Measurements from ENCODE around the gene TLK1.
"Not testable (repeated sequence)": the region's sequence is repeated elsewhere in the genome, so short reads cannot be mapped to it uniquely, and the experiment has no call there.

TLK1 gene

DNA sequence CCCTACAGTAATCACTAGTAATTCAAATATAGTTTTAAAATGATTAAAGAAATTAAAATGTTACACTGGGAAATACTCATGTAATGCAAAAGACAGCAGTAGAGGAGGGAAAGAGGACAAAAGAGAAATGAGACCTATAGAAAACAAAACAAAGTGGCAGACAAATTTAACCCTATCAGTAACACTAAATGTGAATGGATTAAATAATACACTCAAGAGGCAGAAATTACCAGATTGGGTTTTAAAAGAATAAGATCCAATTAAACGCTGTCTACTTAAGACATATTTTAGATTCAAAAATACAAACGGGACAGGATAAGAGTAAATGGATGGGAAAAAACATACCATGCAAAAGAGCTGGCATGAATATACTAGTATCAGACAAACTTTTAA is 17.0 kb downstream of the TLK1 start:
- DNase-seq (ENCODE audit: low read depth in 2 of 2) = no peak

DNA sequence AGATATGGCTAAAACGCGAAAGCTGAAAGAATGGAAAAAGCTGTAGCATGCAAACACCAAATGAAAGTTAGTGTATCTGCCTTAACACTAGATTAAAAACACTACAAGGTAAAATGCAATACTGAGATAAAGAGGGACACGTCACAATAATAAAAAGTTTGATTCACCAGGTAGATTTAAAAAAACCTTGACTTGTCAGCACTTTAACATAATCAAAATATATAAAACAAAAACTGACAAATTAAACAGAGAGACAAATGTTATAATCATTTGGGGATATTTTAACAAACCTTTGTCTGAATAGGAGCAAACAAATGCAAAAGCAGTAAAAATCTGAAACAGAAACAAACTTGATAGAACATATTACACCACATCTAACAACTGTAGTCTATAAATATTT is 18.3 kb downstream of the TLK1 start:
- no peak for DNase-seq (ENCODE audit: low read depth in 2 of 2)

DNA sequence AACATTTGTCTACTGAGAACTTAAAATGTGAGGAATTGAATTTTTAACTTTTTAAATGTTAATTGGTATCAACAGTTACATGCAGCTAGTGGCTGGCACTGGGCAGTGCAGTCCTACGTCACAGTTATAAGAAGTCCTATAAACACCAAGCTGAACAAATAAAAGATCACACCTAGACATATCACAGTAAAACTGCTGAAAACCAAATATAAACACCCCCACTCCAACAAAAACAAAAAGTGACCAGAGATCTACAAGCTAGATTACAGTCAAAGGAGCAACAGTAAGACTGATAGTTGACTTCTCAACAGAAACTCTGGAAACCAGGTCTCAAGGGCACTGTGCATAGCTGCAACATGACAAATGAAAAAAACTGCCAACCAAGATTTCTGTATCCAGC is 19.4 kb downstream of the TLK1 start:
- DNase-seq (ENCODE audit: low read depth in 2 of 2) = no peak

DNA sequence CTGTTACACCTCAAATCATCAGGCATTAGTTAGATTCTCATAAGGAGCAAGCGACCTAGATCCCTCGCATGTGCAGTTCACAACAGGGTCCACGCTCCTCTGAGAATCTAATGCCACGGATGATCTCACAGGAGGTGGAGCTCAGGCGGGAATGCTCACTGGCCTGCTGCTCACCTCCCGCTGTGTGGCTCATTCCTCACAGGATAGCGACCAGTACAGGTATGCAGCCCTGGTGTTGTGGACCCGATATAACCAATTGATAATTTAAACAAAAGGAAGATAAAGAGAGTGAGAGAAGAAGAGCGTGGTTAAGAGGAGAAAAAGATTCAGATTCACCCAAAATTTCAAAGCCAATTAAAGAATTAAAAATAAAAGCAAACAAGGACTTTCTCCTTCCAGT is 20.8 kb downstream of the TLK1 start:
- DNase-seq (ENCODE audit: low read depth in 2 of 2) = no peak

DNA sequence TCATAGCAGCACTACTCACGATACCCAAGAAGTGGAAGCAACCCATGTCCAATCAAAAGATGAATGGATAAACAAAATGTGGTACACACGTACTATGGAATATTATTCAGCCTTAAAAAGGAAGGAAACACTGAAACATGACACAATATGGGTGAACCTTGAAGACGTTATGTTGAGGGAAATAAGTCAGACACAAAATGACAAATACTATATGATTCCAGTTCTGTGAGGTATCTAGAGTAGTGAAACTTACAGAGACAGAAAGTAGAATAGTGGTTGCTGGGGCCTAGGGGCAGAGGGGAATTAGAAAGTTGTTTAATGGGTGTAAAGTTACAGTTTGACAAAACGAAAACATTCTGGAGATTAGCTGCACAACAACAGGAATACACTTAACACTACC is 24.7 kb downstream of the TLK1 start:
- DNase-seq (ENCODE audit: low read depth in 2 of 2) = no peak

DNA sequence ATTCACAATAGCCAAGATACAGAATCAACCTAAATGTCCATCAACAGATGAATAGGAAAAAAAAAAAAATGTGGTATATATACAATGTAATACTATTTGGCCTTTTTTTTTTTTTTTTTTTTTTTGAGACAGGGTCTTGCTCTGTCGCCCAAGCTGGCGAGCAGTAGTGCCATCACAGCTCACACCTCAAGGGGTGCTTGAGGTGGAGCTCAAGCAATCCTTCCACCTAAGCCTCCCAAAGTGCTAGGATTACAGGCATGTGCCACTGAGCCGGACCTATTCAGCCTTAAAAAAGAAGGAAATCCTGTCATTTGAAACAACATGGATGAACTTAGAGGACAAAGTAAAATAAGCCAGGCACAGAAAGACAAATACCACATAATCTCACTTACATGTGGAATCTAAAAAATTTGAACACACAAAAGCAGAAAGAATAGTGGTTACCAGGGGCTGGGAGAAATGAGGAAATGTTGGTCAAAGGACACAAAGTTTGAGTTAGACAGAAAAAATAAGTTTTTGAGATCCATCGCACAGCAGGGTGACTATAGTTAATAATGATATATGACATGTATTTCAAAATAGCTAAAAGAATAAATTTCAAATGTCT is 26.0 kb downstream of the TLK1 start:
- no peak for DNase-seq (ENCODE audit: low read depth in 2 of 2)

DNA sequence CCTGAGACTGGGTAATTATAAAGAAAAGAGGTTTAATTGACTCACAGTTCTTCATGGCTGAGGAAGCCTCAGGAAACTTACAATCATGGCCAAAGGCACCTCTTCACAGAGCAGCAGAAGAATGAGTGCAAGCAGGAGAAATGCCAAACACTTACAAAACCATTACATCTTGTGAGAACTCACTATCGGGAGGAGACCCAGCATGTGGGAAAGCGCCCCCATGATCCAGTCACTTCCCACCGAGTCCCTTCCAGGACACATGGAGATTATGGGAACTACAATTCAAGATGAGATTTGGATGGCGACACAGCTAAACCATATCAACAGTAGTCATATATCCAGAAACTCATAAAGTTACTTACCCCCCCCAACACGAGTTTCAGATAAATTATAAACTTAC is 28.6 kb downstream of the TLK1 start:
- no peak for DNase-seq (ENCODE audit: low read depth in 2 of 2)

DNA sequence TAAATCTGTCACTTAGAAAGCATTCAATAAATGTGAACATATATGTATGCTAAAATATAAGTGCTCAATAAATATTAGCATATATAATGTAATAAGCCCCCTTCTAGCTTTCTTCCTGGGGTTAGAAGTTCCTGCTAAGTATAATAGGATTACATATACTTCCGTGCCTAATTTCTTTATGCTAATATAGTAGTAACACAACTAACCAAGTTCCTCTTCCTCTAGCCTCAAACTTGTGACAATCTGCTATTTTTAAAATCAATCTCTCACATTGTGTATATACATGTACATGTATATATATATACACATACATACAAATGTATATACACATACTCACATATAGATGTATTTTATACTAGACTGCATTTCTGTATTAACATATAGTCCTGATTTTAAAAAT is 32.2 kb downstream of the TLK1 start:
- no peak for DNase-seq (ENCODE audit: low read depth in 2 of 2)

DNA sequence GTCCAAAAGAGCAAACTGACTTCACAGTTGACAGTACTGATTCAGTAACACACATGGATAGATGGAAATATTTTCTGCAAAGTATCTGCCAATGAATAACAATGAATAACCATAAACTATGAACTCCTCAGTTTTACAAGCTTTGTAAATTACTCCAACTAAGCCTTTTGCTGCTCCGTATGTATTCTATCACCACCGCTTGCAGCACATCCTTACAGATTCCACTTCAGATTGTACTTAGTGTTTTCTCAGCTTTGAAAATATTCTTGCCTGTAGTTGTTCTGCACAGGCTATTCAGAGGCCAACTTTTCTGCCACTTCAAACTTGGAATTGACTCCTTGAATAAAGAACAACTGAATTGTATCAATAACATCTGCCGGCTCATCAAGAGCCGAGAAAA is 36.2 kb downstream of the TLK1 start:
- no peak for DNase-seq (ENCODE audit: low read depth in 2 of 2)

DNA sequence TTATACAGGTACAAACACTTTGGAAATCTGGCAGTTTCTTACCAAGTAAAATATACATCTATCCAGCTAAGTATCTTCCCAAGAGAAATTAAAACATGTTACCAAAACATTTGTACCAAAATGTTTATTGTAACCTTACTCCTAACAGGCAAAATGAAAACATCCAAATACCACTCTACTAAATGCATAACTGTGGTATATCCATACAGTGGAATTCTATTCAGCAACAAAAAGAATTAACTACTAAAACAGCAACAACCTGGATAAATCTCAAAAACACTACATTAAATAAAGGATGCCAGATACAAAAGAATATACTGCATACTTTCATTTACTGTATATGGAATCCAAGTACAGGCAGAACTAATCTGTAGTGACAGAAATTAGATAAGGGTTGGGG is 51.1 kb downstream of the TLK1 start:
- no peak for DNase-seq (ENCODE audit: low read depth in 2 of 2)

DNA sequence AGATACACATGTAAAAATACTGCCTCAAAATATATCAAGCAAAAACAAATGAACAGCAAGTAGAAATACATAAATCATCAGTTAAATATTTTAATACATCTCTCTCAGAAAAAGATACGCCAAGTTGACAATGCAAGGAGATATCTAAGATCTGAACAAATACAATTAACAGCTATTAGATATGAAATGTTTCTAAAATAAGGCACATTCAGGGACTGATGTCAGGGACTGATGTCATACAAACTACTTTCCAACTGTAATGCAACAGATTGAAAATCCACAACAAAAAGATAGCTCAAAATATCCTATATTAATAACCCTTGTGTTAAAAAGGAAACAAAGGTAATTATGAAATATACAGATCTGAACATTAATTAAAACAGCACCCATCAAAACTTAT is 51.7 kb downstream of the TLK1 start:
- no peak for DNase-seq (ENCODE audit: low read depth in 2 of 2)

DNA sequence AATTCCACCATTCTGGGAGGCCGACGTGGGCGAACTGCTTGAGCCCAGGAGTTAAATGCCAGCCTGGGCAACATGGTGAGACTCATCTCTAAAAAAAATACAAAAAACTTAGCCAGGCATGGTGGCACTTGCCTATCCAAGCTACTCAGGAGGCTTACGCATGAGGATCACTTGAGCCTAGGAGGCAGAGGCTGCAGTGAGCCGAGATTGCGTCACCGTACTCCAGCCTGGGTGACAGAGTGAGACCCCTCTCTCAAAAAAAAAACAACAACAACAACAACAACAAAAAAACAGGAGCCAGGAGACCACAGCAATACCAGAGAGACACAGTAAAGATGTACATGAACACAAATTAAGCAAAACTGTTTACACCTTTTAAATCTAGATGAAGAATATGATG is 52.9 kb downstream of the TLK1 start:
- DNase-seq (ENCODE audit: low read depth in 2 of 2) = no peak

DNA sequence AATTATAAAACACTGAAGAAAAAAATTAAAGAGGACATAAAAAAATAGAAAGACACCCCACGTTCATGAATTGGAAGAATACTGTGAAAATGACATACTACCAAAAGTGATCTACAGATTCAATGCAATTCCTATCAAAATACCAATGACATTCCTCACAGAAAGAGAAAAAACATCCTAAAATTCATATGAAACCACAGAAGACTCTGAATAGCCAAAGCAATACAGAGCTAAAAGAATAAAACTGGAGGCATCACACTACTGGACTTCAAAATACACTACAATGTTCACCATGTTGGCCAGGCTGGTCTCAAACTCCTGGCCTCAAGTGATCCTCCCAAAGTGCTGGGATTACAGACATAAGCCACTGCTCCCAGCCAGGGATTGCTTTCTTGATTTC is 56.3 kb downstream of the TLK1 start:
- no peak for DNase-seq (ENCODE audit: low read depth in 2 of 2)

DNA sequence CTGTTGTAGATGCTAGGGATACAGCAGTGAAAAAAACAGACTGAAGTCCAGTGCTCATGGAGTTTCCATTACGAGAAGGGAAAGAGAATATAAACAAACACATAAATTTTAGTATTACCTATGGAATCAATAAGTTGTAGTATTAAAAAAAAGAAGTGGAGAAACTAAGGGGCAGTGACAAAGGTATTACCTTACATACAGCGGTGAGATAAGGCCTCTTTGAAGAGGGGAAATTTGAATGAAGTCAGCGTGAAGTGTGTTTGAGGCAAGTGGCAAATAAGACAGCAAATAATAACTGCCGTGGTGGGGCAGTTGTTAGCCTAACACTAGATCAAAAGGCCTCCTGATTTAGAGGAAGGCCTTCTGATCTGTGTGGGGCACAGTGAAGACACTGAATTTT is 57.9 kb downstream of the TLK1 start:
- no peak for DNase-seq (ENCODE audit: low read depth in 2 of 2)

DNA sequence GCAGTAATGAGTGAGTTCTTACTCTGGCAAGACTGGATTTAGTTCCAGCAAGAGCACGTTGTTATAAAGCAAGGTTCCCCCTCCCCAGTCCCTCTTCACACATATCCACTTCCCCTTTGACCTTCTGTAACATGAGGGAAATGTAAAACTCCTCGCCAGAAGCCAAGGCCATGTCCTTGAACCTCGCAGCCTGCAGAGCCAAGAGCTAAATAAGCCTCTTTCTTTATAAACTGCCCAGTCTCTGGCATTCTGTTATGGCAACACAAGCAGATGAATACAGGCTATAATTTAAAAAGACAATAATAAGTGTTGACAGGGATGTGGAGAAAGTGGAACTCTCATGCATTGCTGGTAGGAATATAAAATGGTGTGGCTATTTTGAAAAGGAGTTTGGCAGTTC is 60.3 kb downstream of the TLK1 start:
- DNase-seq (ENCODE audit: low read depth in 2 of 2) = no peak

DNA sequence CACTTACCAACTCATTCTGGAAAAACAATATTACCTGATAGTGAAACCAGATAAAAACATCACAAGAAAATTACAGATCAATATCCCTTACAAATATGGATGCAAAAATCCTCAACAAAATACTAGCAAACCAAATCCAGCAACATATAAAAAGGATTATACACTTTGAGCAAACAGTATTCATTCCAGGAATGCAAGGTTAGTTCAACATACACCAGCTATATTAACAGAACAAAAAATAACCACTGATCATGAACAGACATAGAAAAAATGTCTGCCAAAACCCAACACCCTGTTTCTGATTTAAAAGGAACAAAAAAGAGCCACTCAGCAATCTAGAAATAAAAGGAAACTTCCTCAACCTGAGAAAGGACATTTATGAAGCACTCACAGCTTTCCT is 62.1 kb downstream of the TLK1 start:
- no peak for DNase-seq (ENCODE audit: low read depth in 2 of 2)

DNA sequence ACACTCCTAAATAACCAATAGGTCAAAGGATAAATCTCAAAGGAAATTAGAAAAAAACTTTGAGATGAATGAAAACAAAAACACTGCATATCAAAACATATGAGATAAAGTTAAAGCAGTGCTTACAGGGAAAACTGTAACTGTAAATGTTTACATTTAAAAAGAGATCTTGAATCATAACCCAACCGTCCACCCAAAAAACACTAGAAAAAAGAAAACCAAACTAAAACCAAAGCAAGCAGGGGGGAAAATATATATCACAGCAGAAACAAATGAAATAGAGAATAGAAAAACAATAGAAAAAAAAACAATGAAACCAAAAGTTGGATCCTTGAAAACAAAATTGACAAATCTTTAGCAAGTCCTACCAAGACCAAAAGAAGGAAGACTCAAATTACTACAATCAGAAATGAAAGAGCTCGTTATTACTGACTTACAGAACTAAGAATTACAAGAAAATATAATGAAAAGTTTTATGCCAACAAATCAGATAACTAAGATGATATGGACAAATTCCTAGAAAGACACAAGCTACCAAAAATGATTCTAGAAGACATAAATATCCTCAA is 65.6 kb downstream of the TLK1 start:
- DNase-seq (ENCODE audit: low read depth in 2 of 2) = no peak

DNA sequence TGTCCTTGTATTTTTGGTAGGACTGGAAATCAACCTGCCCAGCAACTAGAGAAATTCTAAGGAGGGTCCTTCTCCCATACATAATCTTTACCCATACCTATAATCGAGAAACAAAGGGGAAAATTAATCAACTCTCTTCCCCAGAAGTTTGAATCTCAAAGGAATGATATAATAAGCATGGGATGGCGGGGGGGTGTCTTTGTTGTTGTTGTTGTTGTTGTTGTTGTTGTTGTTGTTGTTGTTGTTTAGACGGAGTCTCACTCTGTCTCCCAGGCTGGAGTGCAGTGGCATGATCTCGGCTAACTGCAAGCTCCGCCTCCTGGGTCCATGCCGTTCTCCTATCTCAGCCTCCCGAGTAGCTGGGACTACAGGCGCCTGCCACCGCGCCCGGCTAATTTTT is 69.2 kb downstream of the TLK1 start:
- not testable (repeated sequence) for DNase-seq (ENCODE audit: low read depth in 2 of 2)

DNA sequence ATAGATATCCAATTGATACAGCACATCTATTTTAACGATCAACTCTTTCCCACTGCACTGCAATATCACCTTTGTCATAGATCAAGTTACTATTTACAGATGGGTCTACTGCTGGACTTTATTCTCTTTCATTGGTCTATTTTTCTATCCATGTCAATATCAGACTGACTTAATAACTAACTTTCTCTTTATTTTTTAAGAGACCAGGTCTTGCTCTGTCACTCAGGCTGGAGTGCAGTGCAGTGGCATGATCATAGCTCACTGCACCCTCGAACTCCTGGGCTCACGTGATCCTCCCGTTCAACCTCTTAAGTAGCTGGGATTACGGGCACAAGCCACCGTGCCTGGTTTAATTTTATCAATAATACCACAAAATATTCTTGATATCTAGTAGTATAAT is 71.2 kb downstream of the TLK1 start:
- no peak for DNase-seq (ENCODE audit: low read depth in 2 of 2)

DNA sequence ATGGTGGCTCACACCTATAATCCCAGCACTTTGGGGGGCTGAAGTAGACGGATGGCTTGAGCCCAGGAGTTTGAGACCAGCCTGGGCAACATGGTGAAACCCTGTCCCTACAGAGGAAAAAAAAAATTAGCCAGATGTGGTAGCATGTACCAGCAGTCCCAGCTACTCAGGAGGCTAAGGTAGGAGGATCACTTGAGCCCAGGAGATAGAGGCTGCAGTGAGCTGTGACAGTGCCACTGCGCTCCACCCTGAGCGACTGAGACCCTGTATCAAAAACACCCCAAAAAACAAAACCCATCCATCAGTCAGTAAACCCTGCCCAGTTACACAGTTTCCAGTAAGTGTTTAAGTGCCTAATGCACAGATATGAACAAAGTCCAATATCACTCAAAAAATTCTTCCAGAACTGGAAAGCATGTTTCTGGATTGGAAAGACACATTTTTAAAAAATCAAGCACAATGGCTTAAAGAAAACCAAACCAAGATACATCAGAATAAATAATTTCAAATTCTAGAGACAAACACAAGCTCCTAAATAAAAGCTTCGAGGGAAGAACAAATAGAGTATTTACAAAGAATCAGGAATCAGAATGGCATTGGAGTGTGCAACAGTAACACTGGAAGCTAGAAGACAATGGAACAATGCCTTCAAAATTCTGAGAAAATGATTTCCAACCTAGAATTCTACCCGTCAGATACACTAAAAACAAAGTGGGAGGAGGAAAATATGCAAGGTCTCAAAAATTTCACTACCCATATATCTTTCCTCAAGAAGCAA is 72.4 kb downstream of the TLK1 start:
- DNase-seq (ENCODE audit: low read depth in 2 of 2) = no peak

DNA sequence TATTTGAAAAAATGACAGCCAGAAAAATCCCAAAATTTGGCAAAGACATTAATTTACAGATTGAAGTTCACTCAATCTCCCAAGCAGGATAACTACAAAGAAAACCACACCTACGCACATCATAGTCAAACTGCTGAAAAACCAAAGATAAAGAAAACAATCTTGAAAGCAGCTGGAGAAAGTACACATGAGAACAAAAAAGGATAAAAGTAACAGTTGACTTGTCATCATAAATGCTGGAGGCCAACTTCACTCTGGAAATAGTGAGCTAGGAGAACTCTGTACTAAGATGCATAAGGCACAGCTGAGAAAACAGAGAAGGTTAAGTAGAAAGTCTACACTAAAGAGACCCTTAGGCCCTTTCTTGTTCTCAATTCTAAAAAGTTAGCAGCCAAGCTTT is 73.1 kb downstream of the TLK1 start:
- no peak for DNase-seq (ENCODE audit: low read depth in 2 of 2)

DNA sequence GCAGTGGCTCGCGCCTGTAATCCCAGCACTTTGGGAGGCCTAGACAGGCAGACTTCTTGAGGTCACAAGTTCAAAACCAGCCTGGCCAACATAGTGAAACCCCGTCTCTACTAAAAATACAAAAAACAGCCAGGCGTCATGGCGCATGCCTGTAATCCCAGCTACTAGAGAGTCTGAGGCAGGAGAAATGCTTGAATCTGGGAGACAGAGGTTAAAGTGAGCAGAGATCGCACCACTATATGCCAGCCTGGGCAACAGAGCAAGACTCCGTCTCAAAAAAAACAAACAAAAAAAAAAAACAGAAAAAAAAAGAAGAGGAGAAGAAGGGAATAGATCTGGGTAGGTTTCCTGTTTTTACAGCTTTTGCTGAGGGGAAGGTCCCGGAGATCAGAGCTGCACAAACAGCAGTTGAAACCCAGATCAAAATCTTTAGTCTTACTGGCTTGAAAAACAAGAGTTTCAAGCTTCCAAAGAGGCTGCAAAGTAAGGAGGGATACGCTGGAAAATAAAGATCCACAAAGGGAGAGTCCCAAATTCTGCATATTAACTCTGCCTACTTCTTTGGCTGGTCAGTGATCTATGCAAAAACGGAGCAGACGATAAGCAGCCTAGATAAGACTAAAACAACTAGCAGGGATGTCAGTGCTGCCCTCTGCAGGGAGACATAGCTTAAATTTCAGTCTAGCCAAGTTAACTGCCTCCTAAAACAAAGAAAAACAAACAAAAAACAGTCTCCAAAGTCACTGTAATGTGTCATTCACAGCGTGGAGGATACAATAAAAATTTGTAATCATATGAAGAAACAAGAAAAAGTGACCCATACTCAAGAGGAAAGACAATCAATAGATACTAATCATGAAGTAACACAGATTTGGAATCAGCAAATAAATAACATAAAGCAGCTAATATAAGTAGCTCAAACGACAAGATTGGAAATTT is 74.1 kb downstream of the TLK1 start:
- DNase-seq (ENCODE audit: low read depth in 2 of 2) = peak in 1 of 2 donors; percentile 16
